Activated CD8-positive, alpha-beta memory T cell treated with anti-CD3 and anti-CD28 coated beads for 36 hours (primary cell): ENCODE measurements around the gene GUCY2D. TPM values are rescaled to one million over a fixed set of nuclear protein-coding genes. Genes with fewer than 3 reads are reported as not detected.

Experiments used
- CTCF ChIA-PET: fragments of 350-600 bp; sonication (Branson Sonifier 250); formaldehyde crosslinking; loops from one replicate; lab custom pipeline; 2021; ENCODE audit warnings: antibody characterized with exemption; lab: Charles Lee
- POLR2A ChIA-PET: fragments of 350-600 bp; sonication (Branson Sonifier 250); formaldehyde crosslinking; loops from one replicate; lab custom pipeline; 2021; ENCODE audit warnings: antibody characterized with exemption; lab: Charles Lee
- total RNA-seq, 2 experiments: library from RNA; stranded (reverse); gene quantifications; one replicate each; pipeline ENCODE4 v1.2.3, GENCODE V29; 2021

Gene GUCY2D
- total RNA-seq, 2 experiments from 2014 or later = not detected

DNA sequence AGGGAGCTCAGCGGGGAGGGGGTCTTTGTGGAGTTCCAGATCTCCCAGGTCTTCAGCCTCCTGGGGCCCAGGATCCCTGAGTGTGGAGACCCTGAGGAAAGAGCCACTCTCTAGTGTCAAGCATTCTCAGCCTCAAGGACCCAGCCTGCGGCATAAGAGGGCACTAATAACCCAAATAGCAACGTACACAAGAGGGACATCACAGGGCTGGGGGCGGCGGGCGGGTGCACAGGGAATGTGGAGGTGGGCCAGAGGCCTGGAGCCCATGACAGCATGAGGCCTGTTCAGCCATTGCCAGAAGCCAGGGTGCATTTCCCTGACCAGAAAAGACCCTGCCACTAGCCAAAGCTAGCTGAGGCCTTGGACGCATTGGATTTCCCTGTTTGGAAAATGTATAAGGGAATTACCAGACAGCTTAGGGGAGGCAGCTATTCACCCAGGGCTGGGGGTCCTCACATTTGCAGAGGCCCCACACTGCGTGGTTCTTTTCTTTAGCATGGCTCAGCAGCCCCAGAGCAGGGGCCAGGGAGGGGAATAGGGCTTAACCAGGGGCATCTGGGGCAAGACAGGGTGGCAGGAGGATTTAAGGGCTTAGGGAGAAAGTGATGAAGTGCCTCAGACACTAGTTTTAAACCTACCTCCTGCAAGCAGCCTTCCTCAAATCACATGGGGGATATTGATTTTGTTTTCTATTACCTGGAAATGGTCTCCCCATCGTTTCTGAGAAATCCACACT lies 22.9 kb downstream of the GUCY2D start:
- ChIA-PET POLR2A (no interaction called here), CTCF (interaction anchor here (0.6 to 1.1 kb wide), 2 partner anchors 110 to 304 kb away, joined by 3 read pairs; no protein-coding TSS in a partner anchor)

- ChIA-PET CTCF (interaction anchor here (1.3 kb wide), 1 partner anchor 32 kb away, joined by 4 read pairs; no protein-coding TSS in a partner anchor), POLR2A (no interaction called here)
These were observed 26.7 kb downstream of the GUCY2D start for GRCh38 chr17:8029121-8029520.

DNA sequence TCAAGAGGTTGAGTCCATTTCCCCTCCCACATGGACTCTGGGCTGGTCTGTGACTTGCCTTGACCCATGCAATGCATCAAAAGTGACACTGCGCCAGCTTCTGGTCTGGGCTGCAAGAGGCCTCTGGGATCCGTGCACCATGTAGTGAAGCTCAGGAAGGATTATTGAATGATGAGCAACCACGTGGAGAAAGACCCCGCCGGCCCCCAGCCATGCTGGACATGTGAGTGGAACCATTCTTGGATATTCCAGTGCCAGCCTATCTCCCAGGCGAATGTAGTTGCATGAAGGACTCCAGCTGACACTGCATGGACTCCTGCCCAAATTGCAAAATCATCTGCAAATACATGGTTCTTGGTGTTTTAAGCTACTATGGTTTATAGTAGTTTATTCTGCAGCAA lies 28.8 kb downstream of the GUCY2D start:
- POLR2A ChIA-PET = no interaction called here
- CTCF ChIA-PET = interaction anchor here (0.6 to 1.1 kb wide), 2 partner anchors 10 to 383 kb away, joined by 3 read pairs; no protein-coding TSS in a partner anchor

DNA sequence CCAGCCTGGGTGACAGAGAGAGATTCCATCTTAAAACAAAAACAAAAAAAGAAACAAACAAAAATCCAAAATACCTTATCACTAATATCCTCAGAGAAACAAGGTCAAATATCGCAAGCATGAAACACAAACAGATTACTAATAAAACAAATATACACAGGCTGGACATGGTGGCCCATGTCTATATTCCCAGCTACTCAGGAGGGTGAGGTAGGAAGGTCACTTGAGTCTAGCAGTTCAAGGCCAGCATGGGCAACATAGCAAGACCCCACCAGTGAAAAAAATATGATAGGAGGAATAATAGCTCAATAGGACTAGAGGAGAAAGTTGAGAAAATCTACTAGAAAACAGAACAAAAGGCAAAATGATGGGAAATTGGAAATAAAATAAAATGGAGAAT lies 29.5 kb downstream of the GUCY2D start:
- ChIA-PET POLR2A (no interaction called here), CTCF (interaction anchor here (1.1 kb wide), 1 partner anchor 9 kb away, joined by 3 read pairs; no protein-coding TSS in a partner anchor)

GRCh38 chr17:8032442-8032841 lies 30.0 kb downstream of the GUCY2D start:
- ChIA-PET POLR2A (no interaction called here), CTCF (interaction anchor here (1.1 kb wide), 1 partner anchor 9 kb away, joined by 3 read pairs; no protein-coding TSS in a partner anchor)

DNA sequence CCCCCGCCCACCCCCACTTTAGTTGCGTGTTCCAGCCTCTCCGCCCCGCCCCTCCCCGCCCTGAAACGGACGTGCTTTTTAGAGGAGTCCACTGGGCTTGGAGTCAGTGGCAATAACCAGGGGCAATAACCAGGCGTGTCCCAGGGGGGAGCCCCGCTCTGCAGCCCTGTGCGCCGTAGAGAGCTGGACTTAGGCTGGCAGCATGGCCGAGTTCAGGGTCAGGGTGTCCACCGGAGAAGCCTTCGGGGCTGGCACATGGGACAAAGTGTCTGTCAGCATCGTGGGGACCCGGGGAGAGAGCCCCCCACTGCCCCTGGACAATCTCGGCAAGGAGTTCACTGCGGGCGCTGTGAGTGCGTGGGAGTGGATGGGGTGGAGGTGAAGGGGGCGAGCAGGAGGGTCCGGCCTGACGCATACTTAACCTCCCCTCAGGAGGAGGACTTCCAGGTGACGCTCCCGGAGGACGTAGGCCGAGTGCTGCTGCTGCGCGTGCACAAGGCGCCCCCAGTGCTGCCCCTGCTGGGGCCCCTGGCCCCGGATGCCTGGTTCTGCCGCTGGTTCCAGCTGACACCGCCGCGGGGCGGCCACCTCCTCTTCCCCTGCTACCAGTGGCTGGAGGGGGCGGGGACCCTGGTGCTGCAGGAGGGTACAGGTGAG lies 36.7 kb downstream of the GUCY2D start, which contains the start of gene ALOX15B:
Gene ALOX15B, plus strand, starts transcription at position 106 of the 657 bp plus-strand sequence. Its CDS starts 97 bp downstream, at position 203.
- ChIA-PET POLR2A (no interaction called here), CTCF (interaction anchor here (0.6 kb wide), 1 partner anchor 126 kb away, joined by 3 read pairs; no protein-coding TSS in a partner anchor)

- ChIA-PET CTCF (interaction anchor here (0.5 to 1.1 kb wide), 5 partner anchors 19 to 218 kb away, joined by 3 to 5 read pairs (median 3); no protein-coding TSS in a partner anchor), POLR2A (no interaction called here)
These were observed 37.3 kb downstream of the GUCY2D start for GRCh38 chr17:8039611-8040168.

DNA sequence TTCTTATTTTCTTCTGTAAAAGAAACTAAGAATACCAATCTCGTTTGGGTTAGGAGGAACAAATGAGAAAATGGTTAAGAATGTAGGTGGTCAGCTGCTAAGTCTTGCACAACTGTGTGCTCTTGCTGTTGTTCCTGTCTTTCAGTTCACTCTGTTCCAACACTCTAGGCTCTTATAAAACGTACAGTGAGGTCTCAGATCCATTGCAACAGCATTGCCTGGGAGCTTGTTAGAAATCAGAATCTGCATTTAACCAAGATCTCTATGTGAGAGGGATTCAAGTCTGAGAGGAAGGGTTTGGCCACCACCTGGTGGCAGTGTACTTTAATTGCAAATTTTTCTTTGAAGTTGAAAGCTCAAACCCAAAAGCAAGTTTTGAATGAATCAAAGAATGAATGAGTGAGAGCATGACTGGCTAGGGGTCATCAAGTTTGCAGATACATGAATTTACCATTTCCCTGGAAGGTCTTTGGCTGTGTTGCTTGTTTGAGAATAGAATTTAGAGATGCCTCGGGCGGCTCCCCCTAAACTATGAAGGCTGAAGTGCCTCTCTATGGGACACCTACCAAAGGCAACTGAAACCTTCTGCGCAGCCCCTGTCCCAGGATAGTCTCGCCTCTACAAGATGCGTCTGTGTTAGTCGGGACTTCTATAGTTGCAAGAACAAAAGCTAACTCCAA lies 39.0 kb downstream of the GUCY2D start:
- CTCF ChIA-PET = interaction anchor here (0.5 to 2.5 kb wide), 20 partner anchors 9 to 567 kb away, joined by 3 to 14 read pairs (median 4); partner anchors contain the start of gene GUCY2D

GRCh38 chr17:8041979-8042378 lies 39.6 kb downstream of the GUCY2D start:
- POLR2A ChIA-PET = no interaction called here
- CTCF ChIA-PET = interaction anchor here (0.5 to 2.5 kb wide), 19 partner anchors 10 to 567 kb away, joined by 3 to 14 read pairs (median 4); partner anchors contain the start of gene GUCY2D

More for the DNA sequence above, 39.0 kb downstream of the GUCY2D start:
- POLR2A ChIA-PET = no interaction called here

DNA sequence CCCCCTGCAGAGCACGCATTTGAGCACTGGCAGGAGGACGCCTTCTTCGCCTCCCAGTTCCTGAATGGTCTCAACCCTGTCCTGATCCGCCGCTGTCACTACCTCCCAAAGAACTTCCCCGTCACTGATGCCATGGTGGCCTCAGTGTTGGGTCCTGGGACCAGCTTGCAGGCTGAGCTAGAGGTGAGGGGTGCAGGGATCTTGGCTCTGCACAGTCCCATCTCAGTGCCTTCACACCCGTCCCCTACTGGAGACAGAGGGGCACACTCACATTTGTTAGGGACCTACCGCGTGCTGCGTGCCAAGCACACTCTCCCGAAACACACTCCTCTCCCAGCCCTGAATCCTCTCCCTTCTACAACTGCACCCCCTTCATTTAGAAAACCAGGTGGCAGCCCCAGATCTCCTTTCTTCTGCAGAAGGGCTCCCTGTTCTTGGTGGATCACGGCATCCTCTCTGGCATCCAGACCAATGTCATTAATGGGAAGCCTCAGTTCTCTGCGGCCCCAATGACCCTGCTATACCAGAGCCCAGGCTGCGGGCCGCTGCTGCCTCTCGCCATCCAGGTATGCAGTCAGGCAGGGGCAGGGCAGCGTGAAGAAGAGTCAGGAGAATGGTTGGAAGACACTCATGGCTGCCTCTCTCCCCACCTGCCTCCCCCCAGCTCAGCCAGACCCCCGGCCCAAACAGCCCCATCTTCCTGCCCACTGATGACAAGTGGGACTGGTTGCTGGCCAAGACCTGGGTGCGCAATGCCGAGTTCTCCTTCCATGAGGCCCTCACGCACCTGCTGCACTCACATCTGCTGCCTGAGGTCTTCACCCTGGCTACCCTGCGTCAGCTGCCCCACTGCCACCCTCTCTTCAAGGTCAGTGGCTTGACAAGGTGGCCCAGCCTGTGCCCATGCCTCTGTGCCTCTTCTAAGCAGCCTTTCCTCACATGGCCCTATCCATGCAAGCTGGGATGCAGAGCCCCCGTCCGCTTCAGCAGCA lies 42.7 kb downstream of the GUCY2D start:
- CTCF ChIA-PET = interaction anchor here (0.8 to 1.3 kb wide), 3 partner anchors 12 to 301 kb away, joined by 3 to 5 read pairs (median 4); no protein-coding TSS in a partner anchor
- POLR2A ChIA-PET = no interaction called here

DNA sequence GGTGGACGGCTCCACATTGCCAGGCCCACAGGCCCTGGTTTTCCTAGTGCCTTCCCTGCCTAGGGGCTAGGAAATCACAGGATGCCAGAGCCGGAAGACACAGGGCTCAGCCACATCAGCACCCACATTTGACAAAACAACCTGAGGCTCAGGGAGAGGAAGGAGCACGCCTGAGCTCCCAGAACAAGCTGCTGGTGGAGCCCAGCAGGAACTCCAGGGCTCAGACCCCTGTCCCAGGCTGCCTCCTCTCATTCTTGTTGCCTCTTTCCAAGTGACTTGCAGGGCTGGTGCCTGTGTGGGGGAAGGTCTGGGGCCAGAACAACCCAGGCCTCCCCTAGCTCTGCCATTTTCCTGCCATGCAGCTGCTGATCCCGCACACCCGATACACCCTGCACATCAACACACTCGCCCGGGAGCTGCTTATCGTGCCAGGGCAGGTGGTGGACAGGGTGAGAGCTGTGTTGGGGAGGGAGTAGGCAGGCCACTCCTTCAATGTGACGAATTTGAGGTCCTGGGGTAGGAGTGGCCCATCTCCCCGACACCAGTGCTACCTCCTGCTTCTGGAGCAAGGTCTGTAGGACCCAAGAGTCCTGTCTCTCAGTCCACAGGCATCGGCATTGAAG lies 44.0 kb downstream of the GUCY2D start:
- POLR2A ChIA-PET = no interaction called here
- CTCF ChIA-PET = interaction anchor here (0.6 to 1.7 kb wide), 6 partner anchors 11 to 224 kb away, joined by 3 to 7 read pairs (median 4); no protein-coding TSS in a partner anchor

DNA sequence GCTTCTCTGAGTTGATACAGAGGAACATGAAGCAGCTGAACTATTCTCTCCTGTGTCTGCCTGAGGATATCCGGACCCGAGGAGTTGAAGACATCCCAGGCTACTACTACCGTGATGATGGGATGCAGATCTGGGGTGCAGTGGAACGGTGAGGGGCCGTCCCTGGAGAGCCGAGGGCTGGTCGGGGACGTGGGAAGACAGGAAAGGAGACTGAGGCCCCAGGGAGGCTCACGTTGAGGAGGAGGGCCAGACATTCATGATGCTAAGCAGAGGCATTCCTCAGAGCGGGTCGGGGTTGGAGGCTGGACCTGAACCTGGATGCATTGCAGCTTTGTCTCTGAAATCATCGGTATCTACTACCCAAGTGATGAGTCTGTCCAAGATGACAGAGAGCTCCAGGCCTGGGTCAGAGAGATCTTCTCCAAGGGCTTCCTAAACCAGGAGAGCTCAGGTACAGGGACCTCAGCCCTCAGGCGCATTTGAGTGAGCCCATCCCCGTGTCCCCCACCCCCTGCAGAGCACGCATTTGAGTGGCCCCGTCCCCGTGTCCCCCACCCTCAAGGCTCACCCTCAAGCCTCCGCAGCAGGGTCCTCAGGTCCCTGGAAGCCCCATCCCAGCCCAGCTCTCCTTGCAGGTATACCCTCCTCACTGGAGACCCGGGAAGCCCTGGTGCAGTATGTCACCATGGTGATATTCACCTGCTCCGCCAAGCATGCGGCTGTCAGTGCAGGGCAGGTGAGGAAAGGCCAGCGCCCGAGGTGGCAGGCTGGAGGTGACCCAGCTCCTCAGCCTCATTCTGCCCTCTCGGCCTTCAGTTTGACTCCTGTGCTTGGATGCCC lies 44.7 kb downstream of the GUCY2D start:
- POLR2A ChIA-PET = no interaction called here
- CTCF ChIA-PET = interaction anchor here (0.6 to 1.7 kb wide), 7 partner anchors 10 to 224 kb away, joined by 3 to 7 read pairs (median 3); no protein-coding TSS in a partner anchor

- CTCF ChIA-PET = interaction anchor here (1.0 to 1.5 kb wide), 3 partner anchors 9 to 13 kb away, joined by 3 to 7 read pairs (median 3); no protein-coding TSS in a partner anchor
These were observed 45.3 kb downstream of the GUCY2D start for GRCh38 chr17:8047769-8048110.

GRCh38 chr17:8048236-8048635 lies 45.8 kb downstream of the GUCY2D start:
- CTCF ChIA-PET = interaction anchor here (1.0 to 1.2 kb wide), 2 partner anchors 9 to 10 kb away, joined by 3 read pairs; no protein-coding TSS in a partner anchor
- POLR2A ChIA-PET = no interaction called here

More at GRCh38 chr17:8047769-8048110, 45.3 kb downstream of the GUCY2D start:
- POLR2A ChIA-PET = no interaction called here

DNA sequence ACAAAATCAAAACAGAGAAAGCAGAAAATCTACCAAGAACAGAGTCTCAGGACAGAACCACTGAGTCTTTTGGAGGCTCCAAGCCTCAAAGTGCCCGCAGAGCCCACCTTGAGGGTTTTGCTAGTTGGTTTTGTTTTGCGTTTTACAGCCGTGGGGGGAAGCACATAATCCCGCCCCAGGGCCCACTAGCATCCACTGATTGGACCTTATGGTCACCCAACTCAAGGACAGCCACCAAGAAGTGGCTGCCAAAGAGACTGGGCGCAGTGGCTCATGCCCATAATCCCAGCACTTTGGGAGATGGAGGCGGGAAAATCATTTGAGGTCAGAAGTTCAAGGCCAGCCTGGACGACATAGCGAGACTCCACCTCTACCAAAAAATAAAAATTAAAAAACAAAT lies 46.3 kb downstream of the GUCY2D start:
- ChIA-PET CTCF (interaction anchor here (0.7 kb wide), 1 partner anchor 46 kb away, joined by 3 read pairs; no protein-coding TSS in a partner anchor), POLR2A (interaction anchor here (0.6 kb wide), 1 partner anchor 67 kb away, joined by 3 read pairs; no protein-coding TSS in a partner anchor)

- ChIA-PET POLR2A (no interaction called here), CTCF (interaction anchor here (1.1 kb wide), 1 partner anchor 9 kb away, joined by 3 read pairs; no protein-coding TSS in a partner anchor)
These were observed 49.4 kb downstream of the GUCY2D start for GRCh38 chr17:8051831-8052230.
